ENCODE results near the gene ARHGEF40.

The ARHGEF40 gene

DNA sequence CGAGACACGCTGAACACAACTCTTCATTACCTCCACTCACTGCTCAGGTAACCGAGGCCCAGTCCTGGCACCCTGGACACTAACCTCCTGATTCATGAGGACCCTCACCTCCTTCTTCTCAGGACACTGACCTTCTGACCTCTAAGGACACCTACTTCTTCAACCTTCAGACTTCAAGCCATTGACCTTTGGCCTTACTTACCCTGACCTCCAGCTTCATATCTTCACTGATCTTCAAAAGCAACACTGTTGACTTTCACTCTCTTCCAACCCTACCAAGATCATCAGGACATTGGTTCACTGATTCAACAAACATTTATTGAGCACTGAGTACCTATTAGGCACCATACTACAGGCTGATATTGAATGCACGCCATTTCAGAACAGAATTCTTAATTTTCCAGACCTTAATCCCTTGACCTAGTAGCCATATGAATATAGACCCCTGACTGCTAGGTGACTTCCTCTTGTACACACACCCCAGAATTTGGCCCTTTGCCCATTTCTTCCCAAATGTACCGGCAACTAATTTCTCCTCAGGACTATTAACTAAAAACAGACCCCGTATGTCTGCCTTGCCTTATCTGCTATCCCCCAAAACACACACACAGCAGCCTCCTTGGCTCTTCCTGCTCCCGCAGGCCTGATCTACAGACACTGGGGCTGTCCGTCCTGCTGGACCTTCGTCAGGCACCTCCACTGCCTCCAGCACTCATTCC, 5.8 kb downstream of the ARHGEF40 start:
- TF ChIP-seq, protein P1, sequence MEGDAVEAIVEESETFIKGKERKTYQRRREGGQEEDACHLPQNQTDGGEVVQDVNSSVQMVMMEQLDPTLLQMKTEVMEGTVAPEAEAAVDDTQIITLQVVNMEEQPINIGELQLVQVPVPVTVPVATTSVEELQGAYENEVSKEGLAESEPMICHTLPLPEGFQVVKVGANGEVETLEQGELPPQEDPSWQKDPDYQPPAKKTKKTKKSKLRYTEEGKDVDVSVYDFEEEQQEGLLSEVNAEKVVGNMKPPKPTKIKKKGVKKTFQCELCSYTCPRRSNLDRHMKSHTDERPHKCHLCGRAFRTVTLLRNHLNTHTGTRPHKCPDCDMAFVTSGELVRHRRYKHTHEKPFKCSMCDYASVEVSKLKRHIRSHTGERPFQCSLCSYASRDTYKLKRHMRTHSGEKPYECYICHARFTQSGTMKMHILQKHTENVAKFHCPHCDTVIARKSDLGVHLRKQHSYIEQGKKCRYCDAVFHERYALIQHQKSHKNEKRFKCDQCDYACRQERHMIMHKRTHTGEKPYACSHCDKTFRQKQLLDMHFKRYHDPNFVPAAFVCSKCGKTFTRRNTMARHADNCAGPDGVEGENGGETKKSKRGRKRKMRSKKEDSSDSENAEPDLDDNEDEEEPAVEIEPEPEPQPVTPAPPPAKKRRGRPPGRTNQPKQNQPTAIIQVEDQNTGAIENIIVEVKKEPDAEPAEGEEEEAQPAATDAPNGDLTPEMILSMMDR (IDR thresholded peaks at IDR 0.05; ENCODE audit: low read depth, low read length), result no peak
- DNase-seq, result peak; percentile 56
- peaks cover 16% of the 10 kb centered on the region for H3K36me3 ChIP-seq
- no peaks in the 10 kb centered on the region for H3K9me3 ChIP-seq
- H3K27me3 ChIP-seq, result no peaks in the 10 kb centered on the region
- peaks cover 15% of the 10 kb centered on the region for H3K4me1 ChIP-seq
- H3K4me3 ChIP-seq (ENCODE audit: low read depth, low read length), result no peak overlapping the region

DNA sequence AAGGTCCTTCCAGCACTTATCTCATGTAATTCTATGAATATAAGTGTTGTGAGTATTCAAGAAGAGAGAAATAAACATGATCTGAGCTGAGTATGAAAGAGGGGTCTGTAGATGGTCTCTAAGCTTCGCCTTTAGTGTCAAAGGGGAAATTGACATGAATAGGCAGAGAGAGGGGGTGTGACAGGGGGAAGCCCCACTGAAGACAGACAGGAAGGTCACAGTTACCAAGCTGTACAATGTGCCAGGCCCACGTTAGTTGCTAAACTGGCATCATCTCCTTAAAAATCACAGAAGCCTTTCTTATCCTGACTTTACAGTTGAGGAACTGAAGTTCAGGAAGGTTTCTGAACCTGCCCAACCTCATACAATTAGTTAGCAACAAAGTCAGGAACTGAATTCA, 7.6 kb downstream of the ARHGEF40 start:
- DNase-seq, result no peak

DNA sequence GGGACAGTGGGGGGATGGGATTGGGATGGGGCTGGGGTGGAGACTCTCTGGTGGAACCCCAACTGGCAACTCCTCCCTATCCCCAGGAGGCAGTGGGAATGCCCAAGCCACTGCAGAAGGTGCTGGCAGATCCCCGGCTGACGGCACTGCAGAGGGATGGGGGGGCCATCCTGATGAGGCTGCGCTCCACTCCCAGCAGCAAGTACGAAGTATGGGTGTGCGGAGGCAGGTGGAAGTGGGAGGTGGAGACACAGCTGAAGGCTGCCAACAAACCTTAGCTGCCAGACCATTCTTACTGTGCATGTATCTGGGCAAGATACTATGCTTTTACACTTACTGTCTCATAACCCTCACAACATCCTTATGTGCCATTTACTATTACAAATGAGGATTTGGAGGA, 8.2 kb downstream of the ARHGEF40 start:
- Histone ChIP-seq H3K4me3 (ENCODE audit: low read depth, low read length) (no peak overlapping the region), H3K4me1 (peaks cover 9% of the 10 kb centered on the region), H3K36me3 (peaks cover 29% of the 10 kb centered on the region), H3K27me3 (no peaks in the 10 kb centered on the region), H3K9me3 (no peaks in the 10 kb centered on the region)
- TF ChIP-seq, protein P1 (IDR thresholded peaks at IDR 0.05; ENCODE audit: low read depth, low read length), result no peak
- no peak for DNase-seq

More for the DNA sequence above, 7.6 kb downstream of the ARHGEF40 start:
- Histone ChIP-seq H3K36me3 (peaks cover 26% of the 10 kb centered on the region), H3K4me3 (ENCODE audit: low read depth, low read length) (no peak overlapping the region), H3K4me1 (peaks cover 9% of the 10 kb centered on the region), H3K27me3 (no peaks in the 10 kb centered on the region), H3K9me3 (no peaks in the 10 kb centered on the region)
- TF ChIP-seq, protein P1 (IDR thresholded peaks at IDR 0.05; ENCODE audit: low read depth, low read length), result no peak

DNA sequence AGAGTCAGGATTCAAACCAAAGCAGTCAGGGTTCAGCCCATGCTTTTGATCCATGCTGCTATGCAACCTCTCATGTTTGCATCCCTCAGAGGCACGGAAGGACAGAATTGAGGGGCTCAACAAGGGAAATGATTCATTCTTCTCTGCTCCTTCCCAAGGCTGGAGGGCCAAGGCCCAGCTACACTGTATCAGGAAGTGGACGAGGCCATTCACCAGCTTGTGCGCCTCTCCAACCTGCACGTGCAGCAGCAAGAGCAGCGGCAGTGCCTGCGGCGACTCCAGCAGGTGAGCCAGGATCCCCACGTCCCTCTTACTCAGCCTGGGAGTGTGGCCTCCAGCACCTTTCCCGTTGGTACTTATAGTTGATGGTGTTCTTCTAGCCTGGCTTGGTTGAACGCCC, 8.6 kb downstream of the ARHGEF40 start:
- TF ChIP-seq, protein P1 (IDR thresholded peaks at IDR 0.05; ENCODE audit: low read depth, low read length), result no peak
- H3K36me3 ChIP-seq, result peaks cover 29% of the 10 kb centered on the region
- H3K9me3 ChIP-seq, result no peaks in the 10 kb centered on the region
- H3K4me1 ChIP-seq, result peaks cover 9% of the 10 kb centered on the region
- DNase-seq, result no peak
- no peaks in the 10 kb centered on the region for H3K27me3 ChIP-seq
- no peak overlapping the region for H3K4me3 ChIP-seq (ENCODE audit: low read depth, low read length)

DNA sequence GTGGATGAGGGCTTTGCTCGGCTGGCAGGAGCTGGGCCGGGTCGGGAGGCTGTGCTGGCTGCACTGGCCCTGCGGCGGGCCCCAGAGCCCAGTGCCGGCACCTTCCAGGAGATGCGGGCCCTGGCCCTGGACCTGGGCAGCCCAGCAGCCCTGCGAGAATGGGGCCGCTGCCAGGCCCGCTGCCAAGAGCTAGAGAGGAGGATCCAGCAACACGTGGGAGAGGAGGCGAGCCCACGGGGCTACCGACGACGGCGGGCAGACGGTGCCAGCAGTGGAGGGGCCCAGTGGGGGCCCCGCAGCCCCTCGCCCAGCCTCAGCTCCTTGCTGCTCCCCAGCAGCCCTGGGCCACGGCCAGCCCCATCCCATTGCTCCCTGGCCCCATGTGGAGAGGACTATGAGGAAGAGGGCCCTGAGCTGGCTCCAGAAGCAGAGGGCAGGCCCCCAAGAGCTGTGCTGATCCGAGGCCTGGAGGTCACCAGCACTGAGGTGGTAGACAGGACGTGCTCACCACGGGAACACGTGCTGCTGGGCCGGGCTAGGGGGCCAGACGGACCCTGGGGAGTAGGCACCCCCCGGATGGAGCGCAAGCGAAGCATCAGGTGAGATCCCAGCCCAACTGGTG, 11.5 kb downstream of the ARHGEF40 start:
- peaks cover 17% of the 10 kb centered on the region for H3K36me3 ChIP-seq
- H3K27me3 ChIP-seq, result no peaks in the 10 kb centered on the region
- no peak overlapping the region for H3K4me3 ChIP-seq (ENCODE audit: low read depth, low read length)
- H3K9me3 ChIP-seq, result no peaks in the 10 kb centered on the region
- DNase-seq, result no peak
- TF ChIP-seq, protein P1 (IDR thresholded peaks at IDR 0.05; ENCODE audit: low read depth, low read length), result no peak
- no peaks in the 10 kb centered on the region for H3K4me1 ChIP-seq
